SU-DHL-6 (cell line): Measurements from ENCODE around the gene LASP1NB.

Experiments used
- CTCF ChIP-seq: fragments of 200-600 bp; sonication (generic); IDR thresholded peaks from one replicate; pipeline ENCODE4 v1.5.1; 2017; ENCODE audit warnings: antibody characterized with exemption, mild to moderate bottlenecking, low read length, moderate library complexity; ENCODE audit not compliant: insufficient read depth, poor library complexity, severe bottlenecking
- EZH2phosphoT487 ChIP-seq: fragments of 200-600 bp; sonication (generic), shearing (Covaris generic); conservative IDR thresholded peaks from 2 replicates; pipeline ENCODE4 v1.6.1; 2018; ENCODE audit warnings: mild to moderate bottlenecking, antibody characterized with exemption, low read length, moderate library complexity, mixed read lengths

- TF ChIP-seq CTCF (no peak), EZH2phosphoT487 (no peak)
Observed at GRCh38 chr17:38896346-38896954, 29.0 kb upstream of the LASP1NB start.
